GM21447 (cell line): ENCODE measurements around the gene SECTM1.
"Not testable (repeated sequence)": the region's sequence is repeated elsewhere in the genome, so short reads cannot be mapped to it uniquely, and the experiment has no call there.

Experiments
- ATAC-seq: cut with Tn5 transposase; IDR thresholded peaks from one replicate; pipeline ENCODE4 v1.9.1; 2021; ENCODE audit not compliant: unreplicated experiment

SECTM1 gene

GRCh38 chr17:82348866-82349265 is 15.3 kb upstream of the SECTM1 start:
- ATAC-seq, result no peak

- ATAC-seq, result no peak
Measured at GRCh38 chr17:82348434-82348833, 14.9 kb upstream of the SECTM1 start.

GRCh38 chr17:82347994-82348393 is 14.4 kb upstream of the SECTM1 start:
- ATAC-seq, result not testable (repeated sequence)

- no peak for ATAC-seq
Measured at GRCh38 chr17:82346342-82347300, 13.1 kb upstream of the SECTM1 start.

- no peak for ATAC-seq
Measured at GRCh38 chr17:82345151-82345976, 11.8 kb upstream of the SECTM1 start.

- ATAC-seq, result no peak
Measured at GRCh38 chr17:82344175-82344907, 10.8 kb upstream of the SECTM1 start.

- ATAC-seq, result no peak
Measured at GRCh38 chr17:82343560-82343959, 10.0 kb upstream of the SECTM1 start.

- no peak for ATAC-seq
Measured at GRCh38 chr17:82342361-82343079, 9.0 kb upstream of the SECTM1 start.

- no peak for ATAC-seq
Measured at GRCh38 chr17:82339634-82340580, 6.3 kb upstream of the SECTM1 start.

GRCh38 chr17:82338858-82339633 is 5.5 kb upstream of the SECTM1 start:
- ATAC-seq, result no peak

GRCh38 chr17:82334622-82335394 is 1.2 kb upstream of the SECTM1 start:
- no peak for ATAC-seq

GRCh38 chr17:82334204-82334621 is 647 bp upstream of the SECTM1 start:
- no peak for ATAC-seq

- ATAC-seq, result no peak
Measured at GRCh38 chr17:82332669-82333278, 792 bp downstream of the SECTM1 start.

GRCh38 chr17:82331345-82331939 is 2.1 kb downstream of the SECTM1 start:
- ATAC-seq, result no peak

GRCh38 chr17:82330322-82331239 is 3.0 kb downstream of the SECTM1 start:
- ATAC-seq, result no peak
